ENCODE results near the gene FAAH2.

DNA sequence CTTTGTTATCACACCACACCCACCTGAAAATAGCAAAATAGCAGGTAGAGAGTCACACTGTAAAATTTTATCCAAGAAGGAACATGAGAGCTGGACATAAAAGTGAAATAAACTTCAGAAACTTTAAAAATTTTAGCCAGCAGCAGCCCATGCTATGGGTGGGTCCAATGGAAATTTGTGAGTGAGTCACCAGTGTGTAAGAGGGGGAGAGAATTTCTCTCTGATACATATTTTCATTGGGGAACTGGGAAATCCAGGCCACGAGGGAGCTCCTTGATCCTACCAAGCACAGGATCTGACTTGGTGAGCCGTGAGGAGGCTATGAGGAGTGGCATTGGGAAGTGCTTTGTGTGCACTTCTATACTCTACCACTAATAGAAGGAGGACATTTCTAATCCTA, 136.3 kb downstream of the FAAH2 start:
- TF ChIP-seq, protein P1, sequence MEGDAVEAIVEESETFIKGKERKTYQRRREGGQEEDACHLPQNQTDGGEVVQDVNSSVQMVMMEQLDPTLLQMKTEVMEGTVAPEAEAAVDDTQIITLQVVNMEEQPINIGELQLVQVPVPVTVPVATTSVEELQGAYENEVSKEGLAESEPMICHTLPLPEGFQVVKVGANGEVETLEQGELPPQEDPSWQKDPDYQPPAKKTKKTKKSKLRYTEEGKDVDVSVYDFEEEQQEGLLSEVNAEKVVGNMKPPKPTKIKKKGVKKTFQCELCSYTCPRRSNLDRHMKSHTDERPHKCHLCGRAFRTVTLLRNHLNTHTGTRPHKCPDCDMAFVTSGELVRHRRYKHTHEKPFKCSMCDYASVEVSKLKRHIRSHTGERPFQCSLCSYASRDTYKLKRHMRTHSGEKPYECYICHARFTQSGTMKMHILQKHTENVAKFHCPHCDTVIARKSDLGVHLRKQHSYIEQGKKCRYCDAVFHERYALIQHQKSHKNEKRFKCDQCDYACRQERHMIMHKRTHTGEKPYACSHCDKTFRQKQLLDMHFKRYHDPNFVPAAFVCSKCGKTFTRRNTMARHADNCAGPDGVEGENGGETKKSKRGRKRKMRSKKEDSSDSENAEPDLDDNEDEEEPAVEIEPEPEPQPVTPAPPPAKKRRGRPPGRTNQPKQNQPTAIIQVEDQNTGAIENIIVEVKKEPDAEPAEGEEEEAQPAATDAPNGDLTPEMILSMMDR (IDR thresholded peaks at IDR 0.05; ENCODE audit: low read length) = no peak
- no peak for TF ChIP-seq EZH2 (optimal IDR thresholded peaks at IDR 0.05; ENCODE audit: low read depth, low read length)

Measured in MM.1S (cell line).